OCI-LY7 (cell line): ENCODE measurements around the gene GATB. TPM values are rescaled to one million over a fixed set of nuclear protein-coding genes. Genes with fewer than 3 reads are reported as not detected.

Experiments
- BruUV-seq: library from RNA; stranded (reverse); fragments of 400-500 nt; replicated peaks from 2 replicates; lab custom pipeline; 2021; lab: Mats Ljungman, UMichigan
- CTCF ChIA-PET: fragments of 300-600 bp; sonication (Branson Sonifier 250); formaldehyde crosslinking; loops from one replicate; lab custom pipeline; 2022; ENCODE audit warnings: antibody characterized with exemption; ENCODE audit not compliant: unreplicated experiment; lab: Charles Lee
- POLR2A ChIA-PET: fragments of 300-600 bp; sonication (Branson Sonifier 250); formaldehyde crosslinking; loops from one replicate; lab custom pipeline; 2022; ENCODE audit warnings: antibody characterized with exemption; lab: Charles Lee
- DNase-seq: peaks from one replicate; pipeline ENCODE4 v3.0.0-alpha.2; 2015; ENCODE audit warnings: low spot score
- H2AFZ ChIP-seq: fragments of 200-600 bp; sonication (generic), shearing (Covaris generic); 2 replicates; pipeline ENCODE4 v1.6.1; 2014; ENCODE audit warnings: mild to moderate bottlenecking, antibody characterized with exemption, low read length, moderate library complexity
- H3K27ac ChIP-seq: fragments of 200-600 bp; sonication (generic); 2 replicates; pipeline ENCODE4 v1.5.1; 2014; ENCODE audit warnings: mixed run types, low read depth, mild to moderate bottlenecking, moderate library complexity, low read length, inconsistent platforms; ENCODE audit not compliant: poor library complexity, severe bottlenecking
- H3K36me3 ChIP-seq: fragments of 200-600 bp; sonication (generic); 2 replicates; pipeline ENCODE4 v1.6.1; 2014; ENCODE audit warnings: mild to moderate bottlenecking, antibody characterized with exemption, low read length, moderate library complexity, mixed read lengths; ENCODE audit not compliant: insufficient read depth
- H3K4me1 ChIP-seq: fragments of 200-600 bp; sonication (generic); 2 replicates; pipeline ENCODE4 v1.5.1; 2014; ENCODE audit warnings: mild to moderate bottlenecking, low read length; ENCODE audit not compliant: insufficient read depth, poor library complexity, severe bottlenecking
- H3K4me2 ChIP-seq: fragments of 200-600 bp; sonication (generic); 2 replicates; pipeline ENCODE4 v1.6.1; 2014; ENCODE audit warnings: mild to moderate bottlenecking, low read length
- H3K4me3 ChIP-seq: fragments of 200-600 bp; sonication (generic); 2 replicates; pipeline ENCODE4 v1.5.1; 2014; ENCODE audit warnings: mild to moderate bottlenecking, low read depth, low read length; ENCODE audit not compliant: poor library complexity, severe bottlenecking
- H3K79me2 ChIP-seq: fragments of 200-600 bp; sonication (generic); 2 replicates; pipeline ENCODE4 v1.6.1; 2016; ENCODE audit warnings: low read depth, mild to moderate bottlenecking, low read length, moderate library complexity, mixed read lengths; ENCODE audit not compliant: insufficient read depth
- H3K9me2 ChIP-seq: fragments of 200-600 bp; sonication (generic); 2 replicates; pipeline ENCODE4 v1.6.1; 2016; ENCODE audit warnings: mild to moderate bottlenecking, low read length, mixed read lengths; ENCODE audit not compliant: insufficient read depth
- H3K9me3 ChIP-seq: fragments of 200-600 bp; sonication (generic); 2 replicates; pipeline ENCODE4 v1.6.1; 2014; ENCODE audit warnings: mild to moderate bottlenecking, mixed run types, low read length, mixed read lengths
- H4K20me1 ChIP-seq: fragments of 200-600 bp; sonication (generic); 2 replicates; pipeline ENCODE4 v1.6.1; 2014; ENCODE audit warnings: mild to moderate bottlenecking, antibody characterized with exemption, low read length, moderate library complexity, mixed read lengths; ENCODE audit not compliant: insufficient read depth
- EZH2phosphoT487 ChIP-seq: fragments of 200-600 bp; sonication (generic); IDR thresholded peaks from 2 replicates; pipeline ENCODE4 v1.6.1; 2018; ENCODE audit warnings: low read depth, borderline replicate concordance, mild to moderate bottlenecking, mixed run types, antibody characterized with exemption, low read length, moderate library complexity, mixed read lengths
- intact Hi-C: fragments of 100-400 bp; cut with micrococcal nuclease; formaldehyde crosslinking; loops from one replicate; pipeline ENCODE4 v1.10.0; 2022; ENCODE audit not compliant: unreplicated experiment
- total RNA-seq, 2 experiments: library from RNA; depleted of rRNA in 1 of 2; stranded (reverse); fragments of >200 nt in 1 of 2; shearing (Covaris generic) in 1 of 2; gene quantifications; 2 replicates each; pipeline ENCODE4 v1.2.3, GENCODE V29; 2014 to 2022
- TF ChIP-seq, protein P1 (sequence below): fragments of 200-600 bp; sonication (generic); conservative IDR thresholded peaks from 2 replicates; pipeline ENCODE4 v1.5.1; 2014; ENCODE audit warnings: mild to moderate bottlenecking, antibody characterized with exemption, low read length, moderate library complexity, mixed read lengths

GATB gene
- total RNA-seq, 2 experiments from 2014 or later: 24.6 to 26.5 TPM

DNA sequence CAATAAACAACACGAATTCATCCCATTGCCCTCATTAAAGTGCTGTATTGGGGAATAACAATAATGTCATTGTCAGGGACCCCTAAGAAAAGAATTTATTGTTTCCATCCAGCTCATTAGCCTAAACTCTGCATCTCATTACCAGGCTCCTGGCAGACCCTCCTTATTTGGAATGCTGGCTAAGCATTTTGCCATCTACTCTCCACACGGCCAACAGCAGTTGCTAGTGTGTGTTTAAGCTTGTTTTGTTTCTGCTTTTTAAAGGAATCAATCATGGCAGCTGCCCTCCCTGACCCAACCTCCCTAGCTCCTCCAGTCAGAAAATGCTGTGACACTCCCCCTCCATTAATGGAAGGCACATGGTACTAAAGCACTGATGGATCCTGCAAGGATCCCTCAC, 43.5 kb downstream of the GATB start:
- Histone ChIP-seq H3K9me3 (no peaks in the 10 kb centered on the region), H3K27ac (no peak overlapping the region), H4K20me1 (no peaks in the 10 kb centered on the region), H3K36me3 (0 out of 2 replicates have a peak, but pooled peaks cover 8% of the 10 kb centered on the region), H2AFZ (no peak overlapping the region), H3K4me3 (no peak overlapping the region), H3K79me2 (no peaks in the 10 kb centered on the region), H3K4me1 (no peaks in the 10 kb centered on the region), H3K9me2 (no peaks in the 10 kb centered on the region), H3K4me2 (no peak overlapping the region)
- no TSS peak for BruUV-seq
- intact Hi-C loops: no loop called here
- POLR2A ChIA-PET: interaction anchor here (0.6 kb wide), 1 partner anchor 117 kb away, joined by 3 read pairs; no protein-coding TSS in a partner anchor
- CTCF ChIA-PET: no interaction called here
- TF ChIP-seq, protein P1, sequence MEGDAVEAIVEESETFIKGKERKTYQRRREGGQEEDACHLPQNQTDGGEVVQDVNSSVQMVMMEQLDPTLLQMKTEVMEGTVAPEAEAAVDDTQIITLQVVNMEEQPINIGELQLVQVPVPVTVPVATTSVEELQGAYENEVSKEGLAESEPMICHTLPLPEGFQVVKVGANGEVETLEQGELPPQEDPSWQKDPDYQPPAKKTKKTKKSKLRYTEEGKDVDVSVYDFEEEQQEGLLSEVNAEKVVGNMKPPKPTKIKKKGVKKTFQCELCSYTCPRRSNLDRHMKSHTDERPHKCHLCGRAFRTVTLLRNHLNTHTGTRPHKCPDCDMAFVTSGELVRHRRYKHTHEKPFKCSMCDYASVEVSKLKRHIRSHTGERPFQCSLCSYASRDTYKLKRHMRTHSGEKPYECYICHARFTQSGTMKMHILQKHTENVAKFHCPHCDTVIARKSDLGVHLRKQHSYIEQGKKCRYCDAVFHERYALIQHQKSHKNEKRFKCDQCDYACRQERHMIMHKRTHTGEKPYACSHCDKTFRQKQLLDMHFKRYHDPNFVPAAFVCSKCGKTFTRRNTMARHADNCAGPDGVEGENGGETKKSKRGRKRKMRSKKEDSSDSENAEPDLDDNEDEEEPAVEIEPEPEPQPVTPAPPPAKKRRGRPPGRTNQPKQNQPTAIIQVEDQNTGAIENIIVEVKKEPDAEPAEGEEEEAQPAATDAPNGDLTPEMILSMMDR: no peak
- no peak for TF ChIP-seq EZH2phosphoT487
- DNase-seq: no peak

DNA sequence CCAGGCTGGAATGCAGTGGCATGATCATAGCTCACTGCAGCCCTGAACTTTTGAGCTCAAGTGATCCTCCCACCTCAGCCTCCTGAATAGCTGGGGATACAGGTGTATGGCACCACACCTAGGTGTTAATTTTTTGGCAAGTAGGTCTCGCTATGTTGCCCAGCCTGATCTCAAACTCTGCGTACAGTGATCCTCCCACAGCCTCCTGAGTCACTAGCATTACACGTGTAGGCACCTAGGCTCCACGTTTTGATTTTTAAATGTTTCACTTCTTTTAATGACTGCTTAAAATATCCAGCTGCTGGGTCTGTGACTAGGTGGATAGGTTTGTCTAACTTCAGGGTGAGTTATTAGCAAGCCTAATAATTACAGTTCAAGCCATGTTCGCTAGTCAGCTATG, 44.5 kb downstream of the GATB start:
- no peak overlapping the region for H3K4me2 ChIP-seq
- no peaks in the 10 kb centered on the region for H3K9me3 ChIP-seq
- intact Hi-C loops: no loop called here
- TF ChIP-seq EZH2phosphoT487: no peak
- TF ChIP-seq, protein P1: no peak
- BruUV-seq: no TSS peak
- H3K27ac ChIP-seq: no peak overlapping the region
- no peaks in the 10 kb centered on the region for H3K9me2 ChIP-seq
- H3K4me3 ChIP-seq: no peak overlapping the region
- no peak overlapping the region for H2AFZ ChIP-seq
- no peak for DNase-seq
- 0 out of 2 replicates have a peak, but pooled peaks cover 8% of the 10 kb centered on the region for H3K36me3 ChIP-seq
- ChIA-PET CTCF (no interaction called here), POLR2A (no interaction called here)
- H3K4me1 ChIP-seq: no peaks in the 10 kb centered on the region
- no peaks in the 10 kb centered on the region for H3K79me2 ChIP-seq
- H4K20me1 ChIP-seq: no peaks in the 10 kb centered on the region

DNA sequence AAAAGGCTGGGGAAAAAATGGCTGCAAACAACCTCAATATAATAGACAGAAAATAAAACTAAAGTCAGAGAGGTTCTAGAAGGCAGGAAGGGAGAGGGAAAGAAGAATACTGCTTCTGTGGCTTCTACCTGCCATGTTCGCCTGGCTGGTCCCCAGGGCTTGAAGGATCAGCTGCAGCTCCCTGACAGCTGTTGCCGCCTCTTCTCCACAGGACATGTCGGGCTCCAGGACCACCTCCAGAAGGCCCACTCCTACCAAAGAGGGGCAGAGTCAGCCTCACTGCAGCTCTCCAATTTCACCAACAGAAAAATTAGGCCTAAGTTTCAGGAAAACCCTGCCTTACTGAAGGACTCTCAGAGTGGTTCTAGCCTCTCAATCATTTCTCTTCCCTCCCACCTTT, 44.9 kb downstream of the GATB start:
- Histone ChIP-seq H3K4me1 (no peaks in the 10 kb centered on the region), H4K20me1 (no peaks in the 10 kb centered on the region), H3K4me3 (no peak overlapping the region), H3K27ac (no peak overlapping the region), H3K9me3 (no peaks in the 10 kb centered on the region), H3K79me2 (no peaks in the 10 kb centered on the region), H3K36me3 (0 out of 2 replicates have a peak, but pooled peaks cover 8% of the 10 kb centered on the region), H3K9me2 (no peaks in the 10 kb centered on the region), H3K4me2 (no peak overlapping the region), H2AFZ (no peak overlapping the region)
- ChIA-PET POLR2A (no interaction called here), CTCF (no interaction called here)
- DNase-seq: no peak
- no peak for TF ChIP-seq EZH2phosphoT487
- TF ChIP-seq, protein P1: no peak
- intact Hi-C loops: no loop called here
- no TSS peak for BruUV-seq
